ENCODE measurements around the gene NXNL1.

GRCh38 chr19:17479325-17479791, 18.6 kb upstream of the NXNL1 start:
- TF ChIP-seq CTCF (IDR thresholded peaks at IDR 0.05) = no peak
- TF ChIP-seq POLR2A (IDR thresholded peaks at IDR 0.05) = no peak
- no peak for TF ChIP-seq POLR2AphosphoS5 (IDR thresholded peaks at IDR 0.05)
